Measurements from ENCODE around the gene LILRB5. TPM values are rescaled to one million over a fixed set of nuclear protein-coding genes. Genes with fewer than 3 reads are reported as not detected.
"Not testable (repeated sequence)": the region's sequence is repeated elsewhere in the genome, so short reads cannot be mapped to it uniquely, and the experiment has no call there.

Gene LILRB5
- total RNA-seq, 1 experiment from 2014 or later = not detected

- intact Hi-C loops (cut with micrococcal nuclease; ENCODE audit: unreplicated experiment) = no loop called here
- peaks cover 82% of the 10 kb centered on the region for H3K27me3 ChIP-seq (ENCODE audit: insufficient read depth, low read depth)
- no TSS peak for BruUV-seq (replicated peaks)
- no peaks in the 10 kb centered on the region for H3K9me3 ChIP-seq (ENCODE audit: insufficient read depth, low read depth)
- no peaks in the 10 kb centered on the region for H3K4me1 ChIP-seq (replicated peaks; ENCODE audit: insufficient read depth)
- no peak overlapping the region for H3K27ac ChIP-seq
- H2AFZ ChIP-seq = no peak overlapping the region; the same call in 1 of the 2 replicates
- ChIA-PET POLR2A (ENCODE audit: unreplicated experiment) (interaction anchor here (0.6 kb wide), 2 partner anchors 176 to 341 kb away, joined by 5 to 8 read pairs; no protein-coding TSS in a partner anchor), CTCF (no interaction called here)
- no peak overlapping the region for H3K4me3 ChIP-seq
- DNase-seq = no peak
- H4K20me1 ChIP-seq (ENCODE audit: insufficient read depth) = no peaks in the 10 kb centered on the region; the same call in 1 of the 2 replicates
- H3F3A ChIP-seq (ENCODE audit: insufficient read depth, low read depth) = no peaks in the 10 kb centered on the region
- H3K79me2 ChIP-seq (ENCODE audit: low read depth) = no peaks in the 10 kb centered on the region
- no peaks in the 10 kb centered on the region for H3K9me2 ChIP-seq (ENCODE audit: insufficient read depth)
- no peak overlapping the region for H3K4me2 ChIP-seq
- TF ChIP-seq EZH2 (IDR thresholded peaks at IDR 0.05; ENCODE audit: low read depth) = no peak
- TF ChIP-seq CTCF (conservative IDR thresholded peaks at IDR 0.05) = no peak
- no peaks in the 10 kb centered on the region for H3K36me3 ChIP-seq (ENCODE audit: low read depth)
These were observed 9.8 kb downstream of the LILRB5 start for GRCh38 chr19:54247106-54247930.

GRCh38 chr19:54245936-54246335 is 11.1 kb downstream of the LILRB5 start:
- Histone ChIP-seq H4K20me1 (ENCODE audit: insufficient read depth) (no peaks in the 10 kb centered on the region; the same call in 1 of the 2 replicates), H2AFZ (no peak overlapping the region), H3K36me3 (ENCODE audit: low read depth) (no peaks in the 10 kb centered on the region), H3K9me2 (ENCODE audit: insufficient read depth) (no peaks in the 10 kb centered on the region), H3K4me1 (replicated peaks; ENCODE audit: insufficient read depth) (no peaks in the 10 kb centered on the region), H3K4me3 (no peak overlapping the region), H3K27ac (no peak overlapping the region), H3F3A (ENCODE audit: insufficient read depth, low read depth) (no peaks in the 10 kb centered on the region), H3K9me3 (ENCODE audit: insufficient read depth, low read depth) (no peaks in the 10 kb centered on the region), H3K4me2 (no peak overlapping the region), H3K27me3 (ENCODE audit: insufficient read depth, low read depth) (peaks cover 86% of the 10 kb centered on the region), H3K79me2 (ENCODE audit: low read depth) (no peaks in the 10 kb centered on the region)
- TF ChIP-seq CTCF (conservative IDR thresholded peaks at IDR 0.05) (no peak), EZH2 (IDR thresholded peaks at IDR 0.05; ENCODE audit: low read depth) (no peak)
- intact Hi-C loops (cut with micrococcal nuclease; ENCODE audit: unreplicated experiment) = no loop called here
- no TSS peak for BruUV-seq (replicated peaks)
- POLR2A ChIA-PET (ENCODE audit: unreplicated experiment) = interaction anchor here (0.6 kb wide), 1 partner anchor 1246 kb away, joined by 3 read pairs; no protein-coding TSS in a partner anchor
- CTCF ChIA-PET = no interaction called here
- no peak for DNase-seq

- H3K79me2 ChIP-seq (ENCODE audit: low read depth); H2AFZ ChIP-seq; POLR2A ChIA-PET (ENCODE audit: unreplicated experiment); CTCF ChIA-PET; H3K4me2 ChIP-seq; H4K20me1 ChIP-seq (ENCODE audit: insufficient read depth); H3F3A ChIP-seq (ENCODE audit: insufficient read depth, low read depth); BruUV-seq (replicated peaks); DNase-seq; H3K27ac ChIP-seq; intact Hi-C loops (cut with micrococcal nuclease; ENCODE audit: unreplicated experiment); H3K4me3 ChIP-seq; H3K4me1 ChIP-seq (replicated peaks; ENCODE audit: insufficient read depth); H3K36me3 ChIP-seq (ENCODE audit: low read depth); H3K9me2 ChIP-seq (ENCODE audit: insufficient read depth); H3K9me3 ChIP-seq (ENCODE audit: insufficient read depth, low read depth): not testable (repeated sequence)
- H3K27me3 ChIP-seq (ENCODE audit: insufficient read depth, low read depth) = peaks cover 85% of the 10 kb centered on the region
These were observed 13.3 kb downstream of the LILRB5 start for GRCh38 chr19:54243809-54244208.

GRCh38 chr19:54242646-54243045 is 14.4 kb downstream of the LILRB5 start, which contains the start of gene LILRA6:
TSS of gene LILRA6 (minus strand) at chr19:54242790.
- CTCF ChIA-PET; H3K9me3 ChIP-seq (ENCODE audit: insufficient read depth, low read depth); intact Hi-C loops (cut with micrococcal nuclease; ENCODE audit: unreplicated experiment); H3K9me2 ChIP-seq (ENCODE audit: insufficient read depth); H2AFZ ChIP-seq; H3K79me2 ChIP-seq (ENCODE audit: low read depth); H3K4me2 ChIP-seq; H3K27ac ChIP-seq; BruUV-seq (replicated peaks); POLR2A ChIA-PET (ENCODE audit: unreplicated experiment); H3K4me1 ChIP-seq (replicated peaks; ENCODE audit: insufficient read depth); H3K4me3 ChIP-seq; H3K36me3 ChIP-seq (ENCODE audit: low read depth); DNase-seq; H3F3A ChIP-seq (ENCODE audit: insufficient read depth, low read depth); H4K20me1 ChIP-seq (ENCODE audit: insufficient read depth): not testable (repeated sequence)
- H3K27me3 ChIP-seq (ENCODE audit: insufficient read depth, low read depth) = peaks cover 83% of the 10 kb centered on the region

GRCh38 chr19:54242234-54242633 is 14.8 kb downstream of the LILRB5 start:
- H4K20me1 ChIP-seq (ENCODE audit: insufficient read depth); H2AFZ ChIP-seq; H3K4me3 ChIP-seq; H3K79me2 ChIP-seq (ENCODE audit: low read depth); H3K4me1 ChIP-seq (replicated peaks; ENCODE audit: insufficient read depth); intact Hi-C loops (cut with micrococcal nuclease; ENCODE audit: unreplicated experiment); POLR2A ChIA-PET (ENCODE audit: unreplicated experiment); CTCF ChIA-PET; H3K36me3 ChIP-seq (ENCODE audit: low read depth); H3K9me2 ChIP-seq (ENCODE audit: insufficient read depth); H3K9me3 ChIP-seq (ENCODE audit: insufficient read depth, low read depth); H3K27ac ChIP-seq; H3K4me2 ChIP-seq; DNase-seq; BruUV-seq (replicated peaks); H3F3A ChIP-seq (ENCODE audit: insufficient read depth, low read depth): not testable (repeated sequence)
- H3K27me3 ChIP-seq (ENCODE audit: insufficient read depth, low read depth) = peaks cover 83% of the 10 kb centered on the region

All from PC-9 (cell line).